Liver (tissue), 9 donors: ENCODE results near the gene SLC1A3. TPM values are rescaled to one million over a fixed set of nuclear protein-coding genes. Genes with fewer than 3 reads are reported as not detected.

Experiments used
- DNase-seq: peaks from one replicate; pipeline ENCODE4 v3.0.0-alpha.2; 2017; ENCODE audit warnings: low spot score
- H3K27ac ChIP-seq, 2 donors: one replicate each; pipeline ENCODE4 v1.7.0; 2013; ENCODE audit warnings: inconsistent platforms in 2 of 2, low read length in 2 of 2, control low read depth in 1 of 2, low read depth in 1 of 2, mild to moderate bottlenecking in 1 of 2
- H3K27me3 ChIP-seq, 4 donors: one replicate each; pipeline versions ENCODE4 v1.6.1 to v1.7.0; 2013; ENCODE audit warnings: low read length in 3 of 4, inconsistent platforms in 1 of 4, mild to moderate bottlenecking in 1 of 4, moderate library complexity in 1 of 4; ENCODE audit not compliant: control insufficient read depth in 4 of 4, insufficient read depth in 4 of 4
- H3K36me3 ChIP-seq, 4 donors: one replicate each; pipeline versions ENCODE4 v1.6.1 to v1.7.0; 2013; ENCODE audit warnings: low read length in 3 of 4, mild to moderate bottlenecking in 3 of 4, low read depth in 1 of 4, moderate library complexity in 1 of 4; ENCODE audit not compliant: control insufficient read depth in 4 of 4, insufficient read depth in 3 of 4
- H3K4me1 ChIP-seq, 4 donors: one replicate each; pipeline versions ENCODE4 v1.6.1 to v1.7.0; 2013; ENCODE audit warnings: low read length in 3 of 4, mild to moderate bottlenecking in 3 of 4, moderate library complexity in 1 of 4; ENCODE audit not compliant: control insufficient read depth in 4 of 4, insufficient read depth in 4 of 4
- H3K4me3 ChIP-seq, 3 donors: one replicate each; pipeline versions ENCODE4 v1.6.1 to v1.7.0; 2013; ENCODE audit warnings: low read length in 3 of 3, control low read depth in 1 of 3, low read depth in 1 of 3, mild to moderate bottlenecking in 1 of 3
- H3K9ac ChIP-seq, 2 donors: one replicate each; pipeline ENCODE4 v1.7.0; 2013; ENCODE audit warnings: low read length in 2 of 2, mild to moderate bottlenecking in 2 of 2, moderate library complexity in 2 of 2, control low read depth in 1 of 2, low read depth in 1 of 2
- H3K9me3 ChIP-seq, 4 donors: one replicate each; pipeline versions ENCODE4 v1.6.1 to v1.7.0; 2013; ENCODE audit warnings: low read length in 3 of 4; ENCODE audit not compliant: control insufficient read depth in 4 of 4
- FOXA1 ChIP-seq: IDR thresholded peaks from 2 replicates; pipeline ENCODE4 v1.6.1; 2016; ENCODE audit warnings: antibody characterized with exemption
- FOXA2 ChIP-seq: IDR thresholded peaks from 2 replicates; pipeline ENCODE4 v1.6.1; 2016; ENCODE audit warnings: antibody characterized with exemption
- HNF4A ChIP-seq, 2 donors: conservative IDR thresholded peaks; 2 replicates each; pipeline ENCODE4 v1.6.1; 2016; ENCODE audit warnings: antibody characterized with exemption in 2 of 2, mild to moderate bottlenecking in 2 of 2
- HNF4G ChIP-seq: IDR thresholded peaks from 2 replicates; pipeline ENCODE4 v1.6.1; 2016; ENCODE audit warnings: antibody characterized with exemption
- JUND ChIP-seq, 2 donors: IDR thresholded peaks; 2 replicates each; pipeline ENCODE4 v1.6.1; 2016; ENCODE audit warnings: antibody characterized with exemption in 2 of 2
- NR2F2 ChIP-seq: IDR thresholded peaks from 2 replicates; pipeline ENCODE4 v1.6.1; 2016; ENCODE audit warnings: antibody characterized with exemption
- RAD21 ChIP-seq, 2 donors: IDR thresholded peaks; 2 replicates each; pipeline ENCODE4 v1.6.1; 2016; ENCODE audit warnings: antibody characterized with exemption in 2 of 2, mild to moderate bottlenecking in 2 of 2
- RXRA ChIP-seq, 2 donors: IDR thresholded peaks; 2 replicates each; pipeline ENCODE4 v1.6.1; 2017 to 2018; ENCODE audit warnings: antibody characterized with exemption in 2 of 2, mild to moderate bottlenecking in 1 of 2
- SP1 ChIP-seq: IDR thresholded peaks from 2 replicates; pipeline ENCODE4 v1.6.1; 2018; ENCODE audit warnings: antibody characterized with exemption, mild to moderate bottlenecking
- TAF1 ChIP-seq: conservative IDR thresholded peaks from 2 replicates; pipeline ENCODE4 v1.6.1; 2016; ENCODE audit warnings: antibody characterized with exemption, mild to moderate bottlenecking
- WGBS: extraction: QIAGEN DNeasy Blood & Tissue Kit; methylation state at CpG from one replicate; pipeline ENCODE4 v1.1.7; 2013; 5-methylcytosine and 5-hydroxymethylcytosine counted together
- polyA plus RNA-seq, 2 donors: library from polyadenylated mRNA; stranded (reverse) in 1 of 2; unstranded in 1 of 2; fragments of 200-250 nt in 1 of 2; fragments of >200 nt in 1 of 2; fragmentation: Nextera tagmentation in 1 of 2; extraction: Ambion mirVana in 1 of 2; gene quantifications; one replicate each; pipeline versions ENCODE4 v1.2.1 to v1.2.3, GENCODE V29; 2013 to 2015
- total RNA-seq, 2 donors: library from RNA; depleted of rRNA; stranded (reverse); fragments of >200 nt; gene quantifications; one replicate each; pipeline ENCODE4 v1.2.3, GENCODE V29; 2014
- TF ChIP-seq, protein P1 (sequence below): IDR thresholded peaks from 2 replicates; pipeline ENCODE4 v1.6.1; 2016; ENCODE audit warnings: antibody characterized with exemption
- TF ChIP-seq, protein P2 (sequence below): fragments of 150-350 bp; IDR thresholded peaks from 2 replicates; pipeline ENCODE4 v1.5.1; 2017; ENCODE audit warnings: improper control_type of control experiment, low read depth, low read length; ENCODE audit not compliant: missing input control
- donor health status: healthy.
- donor health status: healthy.
- donor health status: healthy.
- donor health status: healthy.
- donor health status: healthy.

SLC1A3 gene
- total and polyA plus RNA-seq, 4 donors, result 1.8 to 8.8 (median 2.8) TPM

GRCh38 chr5:36712706-36713105 is 106.3 kb downstream of the SLC1A3 start:
- Histone ChIP-seq H3K36me3 (no peaks in the 10 kb centered on the region), H3K9ac (no peak overlapping the region), H3K27me3 (no peaks in the 10 kb centered on the region), H3K4me1 (no peaks in the 10 kb centered on the region), H3K9me3 (peaks cover 0 to 3% (median under 1%) of the 10 kb centered on the region in 4 donors), H3K4me3 (no peak overlapping the region), H3K27ac (no peak overlapping the region)
- DNase-seq, result no peak
- WGBS, result 67% methylated on average over 3 of the region's 3 CpGs
- TF ChIP-seq, protein P1, sequence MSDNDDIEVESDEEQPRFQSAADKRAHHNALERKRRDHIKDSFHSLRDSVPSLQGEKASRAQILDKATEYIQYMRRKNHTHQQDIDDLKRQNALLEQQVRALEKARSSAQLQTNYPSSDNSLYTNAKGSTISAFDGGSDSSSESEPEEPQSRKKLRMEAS, result no peak
- TF ChIP-seq HNF4A (conservative IDR thresholded peaks at IDR 0.05), result no peak
- no peak for TF ChIP-seq SP1
- no peak for TF ChIP-seq RXRA (IDR thresholded peaks at IDR 0.05)
- no peak for TF ChIP-seq FOXA2
- no peak for TF ChIP-seq TAF1
- TF ChIP-seq, protein P2, sequence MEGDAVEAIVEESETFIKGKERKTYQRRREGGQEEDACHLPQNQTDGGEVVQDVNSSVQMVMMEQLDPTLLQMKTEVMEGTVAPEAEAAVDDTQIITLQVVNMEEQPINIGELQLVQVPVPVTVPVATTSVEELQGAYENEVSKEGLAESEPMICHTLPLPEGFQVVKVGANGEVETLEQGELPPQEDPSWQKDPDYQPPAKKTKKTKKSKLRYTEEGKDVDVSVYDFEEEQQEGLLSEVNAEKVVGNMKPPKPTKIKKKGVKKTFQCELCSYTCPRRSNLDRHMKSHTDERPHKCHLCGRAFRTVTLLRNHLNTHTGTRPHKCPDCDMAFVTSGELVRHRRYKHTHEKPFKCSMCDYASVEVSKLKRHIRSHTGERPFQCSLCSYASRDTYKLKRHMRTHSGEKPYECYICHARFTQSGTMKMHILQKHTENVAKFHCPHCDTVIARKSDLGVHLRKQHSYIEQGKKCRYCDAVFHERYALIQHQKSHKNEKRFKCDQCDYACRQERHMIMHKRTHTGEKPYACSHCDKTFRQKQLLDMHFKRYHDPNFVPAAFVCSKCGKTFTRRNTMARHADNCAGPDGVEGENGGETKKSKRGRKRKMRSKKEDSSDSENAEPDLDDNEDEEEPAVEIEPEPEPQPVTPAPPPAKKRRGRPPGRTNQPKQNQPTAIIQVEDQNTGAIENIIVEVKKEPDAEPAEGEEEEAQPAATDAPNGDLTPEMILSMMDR, result no peak
- no peak for TF ChIP-seq HNF4G
- TF ChIP-seq NR2F2, result no peak
- TF ChIP-seq FOXA1, result no peak

DNA sequence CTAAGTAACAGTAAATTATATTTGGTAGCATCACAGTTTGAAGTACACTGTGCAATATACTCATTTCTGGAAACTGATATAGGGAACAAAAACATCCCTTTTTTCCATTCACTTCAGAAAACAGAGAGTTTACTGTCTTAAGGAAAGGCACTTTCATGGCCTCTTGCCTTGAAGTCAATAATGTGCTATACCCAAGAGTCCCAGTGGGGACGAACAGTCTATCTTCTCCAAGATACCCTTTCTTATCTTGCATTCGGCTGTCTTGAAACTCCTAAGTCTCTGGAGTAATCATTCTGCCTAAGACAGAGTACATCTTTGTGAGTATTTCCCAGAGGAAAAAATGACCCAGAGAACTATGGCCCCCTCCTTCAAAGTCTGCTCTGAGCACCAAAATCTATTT is 107.1 kb downstream of the SLC1A3 start:
- 40% methylated on average over 2 of the region's 2 CpGs for WGBS
- no peaks in the 10 kb centered on the region for H3K36me3 ChIP-seq
- H3K27ac ChIP-seq, result no peak overlapping the region
- TF ChIP-seq, protein P2, result no peak
- no peak for TF ChIP-seq HNF4A (conservative IDR thresholded peaks at IDR 0.05)
- TF ChIP-seq HNF4G, result no peak
- no peak for TF ChIP-seq RXRA (IDR thresholded peaks at IDR 0.05)
- TF ChIP-seq, protein P1, result no peak
- no peak for TF ChIP-seq FOXA2
- no peak for TF ChIP-seq JUND (IDR thresholded peaks at IDR 0.05)
- no peak for TF ChIP-seq RAD21 (IDR thresholded peaks at IDR 0.05)
- TF ChIP-seq FOXA1, result no peak
- no peaks in the 10 kb centered on the region for H3K27me3 ChIP-seq
- H3K4me3 ChIP-seq, result no peak overlapping the region
- H3K9ac ChIP-seq, result no peak overlapping the region
- H3K4me1 ChIP-seq, result no peaks in the 10 kb centered on the region
- peaks cover 0 to 3% (median 0%) of the 10 kb centered on the region in 4 donors for H3K9me3 ChIP-seq
- no peak for DNase-seq

- Histone ChIP-seq H3K9me3 (no peaks in the 10 kb centered on the region), H3K9ac (no peak overlapping the region), H3K27me3 (no peaks in the 10 kb centered on the region), H3K4me1 (no peaks in the 10 kb centered on the region), H3K36me3 (no peaks in the 10 kb centered on the region), H3K4me3 (no peak overlapping the region), H3K27ac (no peak overlapping the region)
- DNase-seq, result no peak
- TF ChIP-seq RXRA (IDR thresholded peaks at IDR 0.05) (no peak), JUND (IDR thresholded peaks at IDR 0.05) (no peak), HNF4A (conservative IDR thresholded peaks at IDR 0.05) (no peak)
- WGBS, result 95% methylated on average over 4 of the region's 4 CpGs
Measured at GRCh38 chr5:36717131-36717695, 110.8 kb downstream of the SLC1A3 start.
